Progenitor cell of endocrine pancreas (in vitro differentiated cells): ENCODE measurements around the gene IFNGR1. TPM values are rescaled to one million over a fixed set of nuclear protein-coding genes. Genes with fewer than 3 reads are reported as not detected.

Experiments
- DNase-seq: peaks from one replicate; pipeline ENCODE4 v3.0.0; 2021; ENCODE audit warnings: low spot score; ENCODE audit not compliant: unreplicated experiment
- H3K27ac Mint-ChIP-seq: 2 replicates; pipeline ENCODE4 v1.8.0; 2021; ENCODE audit warnings: mild to moderate bottlenecking, moderate library complexity, mixed read lengths
- H3K27me3 Mint-ChIP-seq: 2 replicates; pipeline ENCODE4 v1.8.0; 2021; ENCODE audit warnings: mixed read lengths
- H3K36me3 Mint-ChIP-seq: 2 replicates; pipeline ENCODE4 v1.8.0; 2022; ENCODE audit warnings: mixed read lengths; ENCODE audit not compliant: insufficient read depth
- H3K4me1 Mint-ChIP-seq: 2 replicates; pipeline ENCODE4 v1.8.0; 2021; ENCODE audit warnings: low read depth, mixed read lengths
- H3K4me3 Mint-ChIP-seq: 2 replicates; pipeline ENCODE4 v1.8.0; 2021; ENCODE audit warnings: low read depth, mild to moderate bottlenecking, moderate library complexity, mixed read lengths
- H3K9me3 Mint-ChIP-seq: 2 replicates; pipeline ENCODE4 v1.8.0; 2021; ENCODE audit warnings: low read depth, mixed read lengths
- long read RNA-seq: library from polyadenylated mRNA; unstranded; transcript quantifications from one replicate; pipeline ENCODE4 v2.0.0, GENCODE V29; 2020
- total RNA-seq: library from RNA; stranded (reverse); gene quantifications from 2 replicates; pipeline ENCODE4 v1.2.1, GENCODE V29; 2021
- TF ChIP-seq, protein P1 (sequence below): fragments of 200-600 bp; sonication (generic); IDR thresholded peaks from one replicate; pipeline ENCODE4 v1.5.0; 2021; ENCODE audit warnings: antibody characterized with exemption, mild to moderate bottlenecking; ENCODE audit not compliant: unreplicated experiment

IFNGR1 gene
- 29.4 and 31.0 TPM in 2 replicates for total RNA-seq
- long read RNA-seq, transcript IFNGR1-201 (7 exons, 2,139 nt) = major isoform, 251 of 268 reads
- long read RNA-seq, partial matches to known transcripts = 6 of 268 reads
- long read RNA-seq, other reads (novel, unspliced or antisense) = 9 of 268 reads

DNA sequence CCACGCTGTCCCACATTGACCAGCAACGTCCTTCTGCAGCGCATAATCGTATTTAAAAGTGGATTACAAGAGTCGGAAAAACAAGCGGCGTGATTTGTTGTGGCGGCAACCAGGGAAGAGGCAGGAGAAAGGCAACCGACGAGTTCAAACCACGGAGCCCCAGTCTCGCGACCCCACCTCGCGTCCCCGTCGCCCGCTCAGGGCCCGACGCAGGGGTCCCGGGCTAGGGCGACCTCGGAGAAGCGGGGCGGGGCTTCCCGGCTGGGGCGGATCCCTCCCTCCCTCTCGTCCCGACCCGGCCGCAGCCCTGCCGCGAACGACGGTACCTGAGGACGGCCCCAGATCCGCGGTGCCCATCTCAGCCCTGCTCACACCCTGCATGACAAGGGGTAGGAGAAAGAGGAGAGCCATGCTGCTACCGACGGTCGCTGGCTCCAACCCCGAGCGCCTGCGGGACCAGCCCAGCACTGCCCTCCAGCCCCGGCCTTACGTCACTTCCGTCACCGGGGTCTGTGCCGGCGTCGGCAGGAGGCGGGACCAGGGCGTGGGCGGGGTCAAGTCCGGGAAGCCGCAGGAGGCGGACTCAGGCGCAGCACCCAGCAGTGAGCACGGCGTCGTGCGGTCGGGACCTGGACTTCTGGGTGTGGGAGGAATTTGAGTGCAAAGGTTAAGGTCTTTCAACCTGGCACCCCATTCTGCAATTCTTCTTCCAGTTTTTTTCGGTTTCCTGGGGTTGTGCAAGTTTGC, at the start of gene IFNGR1:
Gene IFNGR1 (minus strand): TSS at position 469 of the 747 bp plus-strand sequence. CDS start 58 bp downstream, at position 411.
- peak within 1 kb of the TSS; percentile 90 for H3K4me3 Mint-ChIP-seq
- H3K27me3 Mint-ChIP-seq = no peaks in the 10 kb centered on the region
- no peaks in the 10 kb centered on the region for H3K36me3 Mint-ChIP-seq
- TF ChIP-seq, protein P1, sequence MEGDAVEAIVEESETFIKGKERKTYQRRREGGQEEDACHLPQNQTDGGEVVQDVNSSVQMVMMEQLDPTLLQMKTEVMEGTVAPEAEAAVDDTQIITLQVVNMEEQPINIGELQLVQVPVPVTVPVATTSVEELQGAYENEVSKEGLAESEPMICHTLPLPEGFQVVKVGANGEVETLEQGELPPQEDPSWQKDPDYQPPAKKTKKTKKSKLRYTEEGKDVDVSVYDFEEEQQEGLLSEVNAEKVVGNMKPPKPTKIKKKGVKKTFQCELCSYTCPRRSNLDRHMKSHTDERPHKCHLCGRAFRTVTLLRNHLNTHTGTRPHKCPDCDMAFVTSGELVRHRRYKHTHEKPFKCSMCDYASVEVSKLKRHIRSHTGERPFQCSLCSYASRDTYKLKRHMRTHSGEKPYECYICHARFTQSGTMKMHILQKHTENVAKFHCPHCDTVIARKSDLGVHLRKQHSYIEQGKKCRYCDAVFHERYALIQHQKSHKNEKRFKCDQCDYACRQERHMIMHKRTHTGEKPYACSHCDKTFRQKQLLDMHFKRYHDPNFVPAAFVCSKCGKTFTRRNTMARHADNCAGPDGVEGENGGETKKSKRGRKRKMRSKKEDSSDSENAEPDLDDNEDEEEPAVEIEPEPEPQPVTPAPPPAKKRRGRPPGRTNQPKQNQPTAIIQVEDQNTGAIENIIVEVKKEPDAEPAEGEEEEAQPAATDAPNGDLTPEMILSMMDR = no peak
- peak within 1 kb of the TSS; percentile 98 for H3K27ac Mint-ChIP-seq
- H3K9me3 Mint-ChIP-seq = no peaks in the 10 kb centered on the region
- peaks cover 17% of the 10 kb centered on the region for H3K4me1 Mint-ChIP-seq
- DNase-seq = peak; percentile 89

DNA sequence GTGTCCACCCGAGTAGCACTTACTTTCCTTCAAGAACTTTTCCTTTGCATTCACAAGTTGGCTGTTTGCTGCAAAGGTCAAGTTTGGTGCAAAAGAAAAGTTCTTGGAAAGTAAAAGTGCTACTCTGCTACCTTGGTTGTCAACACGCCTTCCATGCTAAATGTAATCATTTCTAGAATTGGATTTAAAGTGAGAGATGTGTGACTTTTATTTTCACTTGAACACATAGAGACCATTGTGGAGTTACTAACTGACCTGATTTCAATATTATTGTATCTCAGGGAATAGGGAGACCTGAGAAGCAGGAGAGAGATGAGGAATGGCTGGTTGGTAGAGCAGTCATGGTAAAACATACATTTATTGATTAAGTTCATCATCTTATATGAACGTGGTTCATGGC, 49.7 kb upstream of the IFNGR1 start:
- DNase-seq = no peak
- Mint-ChIP-seq H3K4me1 (no peaks in the 10 kb centered on the region), H3K36me3 (no peaks in the 10 kb centered on the region), H3K4me3 (no peak overlapping the region), H3K27me3 (peaks cover 27% of the 10 kb centered on the region), H3K27ac (no peak overlapping the region), H3K9me3 (no peaks in the 10 kb centered on the region)
- TF ChIP-seq, protein P1 = no peak

DNA sequence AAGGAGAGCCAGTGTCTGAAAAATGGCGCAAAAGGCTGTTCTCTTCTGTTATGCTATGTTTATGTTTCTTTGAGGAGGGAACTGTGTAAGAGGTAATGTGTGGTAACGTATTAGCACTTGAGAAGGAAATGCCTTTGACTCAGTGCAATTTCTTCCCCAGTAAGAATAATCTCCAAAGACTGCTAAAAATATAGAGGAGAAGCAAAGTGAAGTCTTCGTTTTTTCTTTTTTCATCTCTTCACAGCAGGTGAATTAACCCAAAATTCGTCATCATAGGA, 47.1 kb upstream of the IFNGR1 start:
- Mint-ChIP-seq H3K27me3 (peaks cover 33% of the 10 kb centered on the region), H3K27ac (no peak overlapping the region), H3K9me3 (no peaks in the 10 kb centered on the region), H3K4me1 (peaks cover 2% of the 10 kb centered on the region), H3K4me3 (no peak overlapping the region), H3K36me3 (no peaks in the 10 kb centered on the region)
- TF ChIP-seq, protein P1 = no peak
- DNase-seq = no peak

DNA sequence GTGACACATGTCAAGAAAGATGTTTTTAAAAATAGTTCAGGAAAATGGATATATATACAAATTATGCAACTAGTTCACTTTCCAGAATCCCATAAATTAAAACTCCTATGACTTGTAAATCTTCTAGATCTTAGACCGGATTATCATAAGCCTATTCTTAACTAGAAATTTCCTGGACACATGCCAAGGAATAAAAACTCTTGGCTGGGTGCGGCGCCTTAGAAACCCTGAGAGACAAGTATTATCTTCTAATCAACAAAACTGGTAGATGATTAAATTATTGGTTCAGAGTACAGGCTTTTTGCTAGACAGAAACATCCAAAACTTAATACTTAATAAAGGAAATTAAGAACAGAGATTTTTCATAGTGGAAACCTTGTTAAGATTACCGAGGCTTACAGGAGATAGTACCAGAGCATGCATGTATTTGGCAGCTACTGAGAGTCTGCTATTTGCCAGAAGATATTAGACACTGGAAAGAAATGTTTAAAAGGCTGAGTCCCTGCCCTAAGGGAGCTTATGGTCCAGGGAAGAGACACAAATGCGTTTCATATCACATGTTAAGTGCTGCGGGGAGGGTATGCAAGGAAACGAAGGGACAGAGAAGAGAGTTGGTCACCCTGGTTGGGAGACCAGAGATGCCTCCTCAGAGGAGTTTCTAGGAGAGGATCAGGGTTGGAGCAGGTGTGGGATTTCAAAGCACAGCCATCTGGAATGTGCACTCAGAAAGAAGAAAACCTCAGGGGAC, 46.5 kb upstream of the IFNGR1 start:
- no peaks in the 10 kb centered on the region for H3K36me3 Mint-ChIP-seq
- TF ChIP-seq, protein P1 = no peak
- H3K4me1 Mint-ChIP-seq = peaks cover 2% of the 10 kb centered on the region
- no peak for DNase-seq
- no peak overlapping the region for H3K27ac Mint-ChIP-seq
- no peaks in the 10 kb centered on the region for H3K9me3 Mint-ChIP-seq
- peaks cover 33% of the 10 kb centered on the region for H3K27me3 Mint-ChIP-seq
- H3K4me3 Mint-ChIP-seq = no peak overlapping the region

DNA sequence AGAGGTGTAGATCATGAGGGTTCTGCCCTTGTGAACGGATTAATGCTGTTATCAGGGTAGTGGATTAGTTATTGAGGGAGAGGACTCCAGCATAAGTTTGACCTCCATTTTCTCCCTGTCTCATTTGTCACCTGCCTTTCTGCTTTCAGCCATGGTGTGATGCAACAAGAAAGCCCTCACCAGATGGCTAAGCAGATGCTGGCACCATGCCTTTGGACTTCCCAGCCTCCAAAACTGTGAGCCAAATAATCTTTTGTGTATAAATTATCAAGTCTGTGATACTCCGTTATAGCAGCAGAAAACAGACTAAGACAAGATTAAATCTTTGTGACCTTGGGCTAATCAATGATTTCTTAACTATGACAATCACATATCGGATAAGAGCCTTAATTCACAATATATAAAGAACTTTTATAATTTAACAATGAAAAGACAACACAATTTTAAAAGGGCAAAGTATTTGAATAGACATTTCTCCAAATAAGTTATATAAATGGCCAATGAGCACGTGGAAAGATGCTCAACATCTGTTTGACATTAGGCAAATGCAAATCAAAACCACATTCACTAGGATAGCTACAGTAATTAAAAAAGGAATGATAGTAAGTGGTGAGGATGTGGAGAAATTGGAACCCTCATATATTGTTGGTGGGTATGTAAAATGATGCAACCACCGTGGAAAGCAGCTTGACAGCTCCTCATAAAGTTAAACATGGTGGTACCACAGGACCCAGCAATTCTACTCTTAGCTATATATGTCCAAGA, 45.3 kb upstream of the IFNGR1 start:
- H3K27ac Mint-ChIP-seq = no peak overlapping the region
- H3K36me3 Mint-ChIP-seq = no peaks in the 10 kb centered on the region
- H3K9me3 Mint-ChIP-seq = no peaks in the 10 kb centered on the region
- TF ChIP-seq, protein P1 = no peak
- peaks cover 30% of the 10 kb centered on the region for H3K27me3 Mint-ChIP-seq
- DNase-seq = no peak
- no peak overlapping the region for H3K4me3 Mint-ChIP-seq
- peaks cover 2% of the 10 kb centered on the region for H3K4me1 Mint-ChIP-seq
